NOMO-1 (cell line): ENCODE results near the gene ITGB6.
A peak's percentile ranks its signal among the peaks of the same experiment; 100 is the strongest.
"Not testable (repeated sequence)": the region's sequence is repeated elsewhere in the genome, so short reads cannot be mapped to it uniquely, and the experiment has no call there.

ENCODE experiments used
- DNase-seq, 2 experiments: peaks; one replicate each; lab custom pipeline; 2025; ENCODE audit not compliant: unreplicated experiment in 2 of 2; lab: John Stamatoyannopoulos, UW

ITGB6 gene

GRCh38 chr2:160141419-160141818, 58.7 kb downstream of the ITGB6 start:
- DNase-seq: no peak

DNA sequence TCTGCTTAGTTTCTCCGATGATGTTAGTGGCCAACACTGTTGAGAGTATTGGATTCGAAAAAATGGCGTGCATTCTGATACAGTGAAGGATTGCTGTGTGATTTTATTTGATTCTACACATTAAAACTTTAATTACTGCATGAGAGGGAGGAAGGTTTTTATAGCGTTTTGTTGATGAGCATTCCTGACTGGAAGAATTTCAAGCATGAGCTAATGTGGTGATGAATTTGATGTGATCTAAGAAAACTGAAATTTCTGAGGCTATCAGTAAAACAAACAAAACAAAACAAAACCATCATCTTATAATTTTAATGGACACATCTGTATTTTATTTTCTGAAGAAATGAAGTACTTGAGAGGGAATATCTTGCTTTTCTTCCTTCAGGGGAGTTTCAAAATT, 59.6 kb downstream of the ITGB6 start:
- DNase-seq: no peak

DNA sequence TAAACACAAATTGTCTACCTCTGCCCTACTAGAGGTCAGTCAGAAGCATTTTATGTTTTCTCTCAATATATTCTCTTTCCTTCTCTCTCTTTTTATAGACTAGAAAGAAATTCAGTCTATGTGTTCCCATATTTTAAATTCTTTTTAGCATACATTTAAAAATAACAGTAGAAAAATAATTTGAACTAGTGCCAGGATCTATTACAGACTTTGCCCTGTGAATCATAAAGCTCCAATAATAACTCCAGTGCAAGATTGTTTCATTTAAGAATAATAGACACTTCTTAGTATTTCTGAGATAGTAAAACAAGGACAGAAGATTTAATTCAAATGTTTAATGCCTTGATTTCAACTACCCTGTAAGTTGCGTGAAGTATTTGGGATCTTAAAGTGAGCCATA, 60.1 kb downstream of the ITGB6 start:
- DNase-seq: no peak

DNA sequence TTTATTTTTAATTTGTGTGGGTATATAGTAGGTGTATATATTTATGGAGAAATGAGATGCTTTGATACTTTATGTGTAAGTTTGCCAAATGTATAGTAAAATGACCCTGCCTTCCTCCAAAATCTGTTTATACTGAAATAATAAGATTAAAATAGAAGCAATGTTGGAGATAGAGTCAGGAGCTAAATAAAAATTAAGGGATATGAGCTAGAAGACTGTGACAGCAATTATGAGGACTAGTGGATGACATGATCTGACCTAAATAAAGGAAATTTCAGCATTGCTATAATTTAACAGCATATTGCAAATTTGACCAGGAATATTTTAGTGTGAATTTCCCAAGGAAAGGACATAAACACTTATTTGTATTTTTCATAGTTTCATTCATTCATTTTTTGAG, 60.7 kb downstream of the ITGB6 start:
- no peak for DNase-seq

DNA sequence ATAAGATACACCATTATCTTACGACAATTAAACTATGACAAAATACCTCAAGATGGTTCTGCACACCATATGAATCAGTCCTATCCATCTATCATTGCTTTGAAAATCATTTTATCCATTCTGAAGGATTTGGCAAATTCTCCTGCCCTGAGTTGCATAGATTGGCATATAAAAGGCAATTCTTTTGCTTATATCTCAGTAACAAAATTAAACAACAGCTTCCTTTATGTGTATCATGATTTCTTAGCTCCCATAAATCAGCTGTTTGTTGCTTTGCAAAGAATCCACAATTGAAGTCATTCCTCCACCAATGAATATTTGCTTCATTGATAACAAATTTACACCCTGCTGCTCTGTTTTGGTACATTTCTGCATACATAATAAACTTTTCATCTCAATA, 61.7 kb downstream of the ITGB6 start:
- no peak for DNase-seq

DNA sequence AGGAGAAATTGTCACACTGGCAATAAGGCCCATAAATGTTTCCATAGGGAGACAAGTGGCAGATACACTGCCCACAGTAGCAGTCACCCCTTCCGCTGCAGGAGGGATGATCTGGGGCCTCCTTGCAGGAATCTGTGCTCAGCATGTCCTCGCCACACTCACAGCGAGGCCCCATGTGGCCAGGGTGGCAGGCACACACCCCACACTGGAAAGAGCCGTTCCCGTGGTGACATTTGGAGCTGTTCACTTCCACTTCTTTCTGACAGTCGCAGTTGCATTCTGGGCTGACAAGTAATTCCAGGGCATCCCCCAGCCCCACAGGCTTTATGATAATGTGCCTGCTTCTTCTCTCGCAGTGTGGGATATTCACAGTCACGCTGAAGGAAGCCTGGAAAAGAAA, 62.6 kb downstream of the ITGB6 start:
- no peak for DNase-seq

DNA sequence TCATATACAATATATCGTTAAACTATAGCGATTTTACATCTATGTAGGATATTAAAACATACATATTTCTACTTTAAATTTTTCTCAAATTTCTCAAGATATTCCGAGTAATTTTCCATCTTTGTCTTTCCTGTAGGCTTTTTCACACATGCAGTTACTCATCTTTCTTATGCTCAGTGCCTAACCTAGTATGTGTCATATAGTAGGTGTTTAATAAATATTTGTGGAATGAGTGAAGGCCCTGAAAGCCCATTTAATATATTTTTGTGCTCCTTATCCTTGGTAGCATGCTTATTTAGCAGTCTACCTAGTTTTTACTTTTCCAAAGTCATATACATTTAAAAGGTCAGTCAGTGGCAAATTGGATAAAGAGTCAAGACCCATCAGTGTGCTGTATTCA, 67.3 kb downstream of the ITGB6 start:
- DNase-seq: no peak

DNA sequence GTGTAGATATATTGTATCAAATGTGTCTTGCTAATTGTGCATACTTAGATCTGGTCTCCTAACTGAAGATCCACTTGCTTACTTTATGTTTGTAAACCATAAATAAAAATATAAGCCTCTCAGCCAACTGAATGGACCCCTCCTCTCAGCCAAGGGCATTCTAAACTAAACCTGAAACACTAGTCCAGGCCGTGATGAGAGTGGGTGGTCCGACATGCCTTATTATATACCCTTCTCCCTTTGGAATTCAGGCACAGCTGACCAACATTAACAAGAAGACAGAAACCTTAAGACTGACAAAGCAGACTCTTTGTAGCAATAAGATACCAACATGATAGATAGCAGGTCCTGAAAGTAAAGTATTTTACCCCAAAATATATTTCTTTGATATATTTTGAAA, 73.3 kb downstream of the ITGB6 start:
- DNase-seq: no peak

DNA sequence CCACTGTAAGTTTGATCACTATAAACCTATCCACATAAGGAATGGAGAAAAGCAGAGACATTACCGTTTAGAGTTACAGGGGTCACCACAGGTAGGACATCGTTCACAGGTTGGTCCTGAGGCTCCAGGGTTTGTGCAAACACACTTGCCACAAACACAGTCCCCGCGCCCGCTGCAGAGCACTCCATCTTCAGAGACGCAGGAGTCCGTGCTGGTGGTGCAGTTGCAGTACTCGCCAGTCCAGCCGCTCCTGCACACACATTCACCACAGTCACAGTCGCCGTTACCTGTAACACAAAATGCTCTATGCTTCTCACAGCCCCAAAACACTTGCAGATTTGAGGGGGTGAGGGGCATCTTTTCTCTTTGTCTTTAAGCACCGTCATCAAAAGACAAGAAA, 73.8 kb downstream of the ITGB6 start:
- DNase-seq: no peak

- DNase-seq: no peak
Measured at GRCh38 chr2:160125828-160126227, 74.2 kb downstream of the ITGB6 start.

DNA sequence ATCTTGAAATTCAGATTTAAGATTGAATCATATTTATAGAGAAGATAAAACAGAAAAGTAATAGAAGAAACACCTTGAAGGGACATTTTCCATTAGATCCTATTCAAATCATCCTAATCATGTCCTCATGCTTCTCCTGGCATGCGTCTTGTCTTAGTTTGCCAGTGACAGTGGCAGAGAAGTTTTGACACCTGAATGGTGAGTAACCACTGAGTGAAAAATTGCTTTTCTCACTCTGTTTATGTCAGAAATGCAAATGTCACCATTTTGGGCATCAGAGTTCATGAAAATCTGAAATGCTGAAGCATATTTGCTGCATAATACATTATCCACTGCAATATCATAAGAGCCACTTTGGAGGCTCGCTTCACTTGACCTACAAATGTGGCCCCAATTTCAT, 74.7 kb downstream of the ITGB6 start:
- no peak for DNase-seq

DNA sequence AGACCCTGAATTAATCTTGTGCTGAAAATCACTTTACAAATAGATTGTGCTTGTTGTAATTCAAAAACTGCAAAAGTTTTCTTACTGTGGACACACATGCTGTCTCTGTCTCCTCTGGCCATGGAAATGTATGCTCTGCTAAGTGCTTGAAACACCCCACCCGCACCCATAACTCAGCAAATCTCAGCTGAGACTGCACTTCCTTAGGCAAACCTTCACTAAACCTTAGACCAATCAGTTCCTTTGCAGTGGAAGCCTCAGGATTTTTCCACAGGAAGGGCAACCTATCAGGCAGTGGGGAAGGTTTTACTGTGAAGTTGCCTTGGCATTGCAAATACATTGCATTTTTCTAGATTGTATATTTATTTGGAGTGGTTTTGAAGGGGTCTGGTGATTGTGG, 75.5 kb downstream of the ITGB6 start:
- DNase-seq: no peak

GRCh38 chr2:160114721-160115120, 85.4 kb downstream of the ITGB6 start:
- DNase-seq: not testable (repeated sequence)

GRCh38 chr2:160114020-160114419, 86.1 kb downstream of the ITGB6 start:
- DNase-seq: no peak

- DNase-seq: no peak
Measured at GRCh38 chr2:160111951-160112798, 87.9 kb downstream of the ITGB6 start.

GRCh38 chr2:160110674-160111239, 89.3 kb downstream of the ITGB6 start:
- no peak for DNase-seq

GRCh38 chr2:160109939-160110673, 90.0 kb downstream of the ITGB6 start:
- DNase-seq: peak; percentile 33 to 50

DNA sequence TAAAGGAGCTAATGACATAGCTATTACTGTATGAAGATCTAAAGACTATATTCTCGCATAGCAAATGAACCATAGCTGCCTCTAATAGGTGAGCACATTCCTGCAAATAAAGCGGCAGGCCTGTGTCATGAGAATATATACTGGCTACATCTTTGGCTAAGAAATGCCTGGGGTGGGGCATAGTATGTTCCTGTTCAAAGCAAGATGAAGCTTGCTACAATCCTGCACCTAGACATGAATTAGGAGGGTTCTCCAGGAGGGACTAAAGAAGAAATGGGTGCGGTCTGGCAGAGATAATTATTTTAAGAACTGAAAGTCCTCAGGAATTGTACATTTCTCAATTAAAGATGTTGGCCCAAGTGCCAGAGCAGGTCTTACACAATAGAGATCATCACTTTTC, 90.8 kb downstream of the ITGB6 start:
- DNase-seq: no peak

- no peak for DNase-seq
Measured at GRCh38 chr2:160108646-160109045, 91.4 kb downstream of the ITGB6 start.

DNA sequence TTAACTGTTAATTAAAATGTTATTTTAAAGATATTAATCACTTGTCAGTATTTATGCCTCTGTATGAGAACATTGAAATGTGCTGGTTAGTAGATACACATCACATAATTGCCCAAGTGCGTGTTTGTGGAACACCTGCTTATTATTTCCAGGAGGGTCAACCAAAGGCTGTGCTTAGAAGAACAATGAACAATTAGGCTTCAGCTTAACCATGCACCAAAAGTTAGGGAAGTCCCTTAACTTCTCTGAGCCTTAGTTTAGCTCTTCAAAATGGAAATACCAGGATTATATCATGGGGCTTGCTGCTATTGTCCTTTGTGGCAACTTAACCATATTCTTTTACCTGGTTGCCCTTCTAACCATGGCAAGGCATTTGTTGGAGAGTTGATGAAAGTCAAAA, 94.7 kb downstream of the ITGB6 start:
- no peak for DNase-seq

DNA sequence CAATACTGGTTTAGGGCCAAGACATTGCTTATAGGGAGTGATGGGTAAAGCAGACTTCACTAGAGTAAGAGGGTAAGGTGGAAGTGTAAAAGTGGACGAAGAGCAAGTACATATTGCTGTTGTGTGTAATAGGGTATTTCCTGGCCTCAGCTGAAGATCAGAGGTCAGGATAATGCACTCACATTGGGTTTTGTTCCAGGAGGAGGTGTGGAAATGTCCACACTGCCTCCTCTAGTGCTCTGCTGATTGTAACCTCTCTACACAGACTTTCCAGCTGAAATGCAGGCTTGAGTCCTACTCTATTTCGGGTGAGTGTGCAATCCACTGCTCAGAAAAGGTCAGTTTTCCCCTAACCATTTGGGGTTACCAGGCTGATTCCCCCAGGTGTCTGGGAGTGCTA, 96.0 kb downstream of the ITGB6 start:
- DNase-seq: no peak

GRCh38 chr2:160097326-160097725, 102.7 kb downstream of the ITGB6 start:
- no peak for DNase-seq
